Measurements from ENCODE around the gene RPP14.

RPP14 gene

GRCh38 chr3:58358808-58359207 lies 52.8 kb downstream of the RPP14 start:
- DNase-seq (ENCODE audit: low spot score), result no peak
- TF ChIP-seq CTCF (IDR thresholded peaks at IDR 0.05; ENCODE audit: borderline replicate concordance, control extremely low read depth, extremely low read depth, insufficient read depth, missing control alignments), result no peak
- in situ Hi-C loops (cut with MboI; ENCODE audit: low sequenced_read_pairs, unreplicated experiment), result no loop called here

GRCh38 chr3:58359621-58360020 lies 53.6 kb downstream of the RPP14 start:
- no peak for DNase-seq (ENCODE audit: low spot score)
- in situ Hi-C loops (cut with MboI; ENCODE audit: low sequenced_read_pairs, unreplicated experiment), result no loop called here
- TF ChIP-seq CTCF (IDR thresholded peaks at IDR 0.05; ENCODE audit: borderline replicate concordance, control extremely low read depth, extremely low read depth, insufficient read depth, missing control alignments), result no peak

GRCh38 chr3:58361866-58362265 lies 55.8 kb downstream of the RPP14 start:
- no peak for TF ChIP-seq CTCF (IDR thresholded peaks at IDR 0.05; ENCODE audit: borderline replicate concordance, control extremely low read depth, extremely low read depth, insufficient read depth, missing control alignments)
- DNase-seq (ENCODE audit: low spot score), result no peak
- in situ Hi-C loops (cut with MboI; ENCODE audit: low sequenced_read_pairs, unreplicated experiment), result no loop called here

- in situ Hi-C loops (cut with MboI; ENCODE audit: low sequenced_read_pairs, unreplicated experiment), result no loop called here
- TF ChIP-seq CTCF (IDR thresholded peaks at IDR 0.05; ENCODE audit: borderline replicate concordance, control extremely low read depth, extremely low read depth, insufficient read depth, missing control alignments), result no peak
- no peak for DNase-seq (ENCODE audit: low spot score)
Observed at GRCh38 chr3:58366699-58367098, 60.7 kb downstream of the RPP14 start.

GRCh38 chr3:58369038-58369437 lies 63.0 kb downstream of the RPP14 start:
- in situ Hi-C loops (cut with MboI; ENCODE audit: low sequenced_read_pairs, unreplicated experiment), result no loop called here
- no peak for TF ChIP-seq CTCF (IDR thresholded peaks at IDR 0.05; ENCODE audit: borderline replicate concordance, control extremely low read depth, extremely low read depth, insufficient read depth, missing control alignments)
- no peak for DNase-seq (ENCODE audit: low spot score)

All from GM13976 (cell line).